Lower leg skin (tissue), 3 donors: ENCODE data around the gene KDM6B.

ENCODE experiments used
- POLR2A ChIP-seq, 2 donors: fragments of 450-650 bp; IDR thresholded peaks; one replicate each; pipeline ENCODE4 v1.6.1; 2016 to 2017; ENCODE audit warnings: antibody characterized with exemption in 2 of 2, mild to moderate bottlenecking in 1 of 2, moderate library complexity in 1 of 2
- TF ChIP-seq, protein P1 (sequence below), 3 donors: fragments of 450-650 bp; IDR thresholded peaks; one replicate each; pipeline ENCODE4 v1.5.1; 2016; ENCODE audit warnings: antibody characterized with exemption in 3 of 3, mild to moderate bottlenecking in 3 of 3, moderate library complexity in 2 of 3

- TF ChIP-seq, protein P1, sequence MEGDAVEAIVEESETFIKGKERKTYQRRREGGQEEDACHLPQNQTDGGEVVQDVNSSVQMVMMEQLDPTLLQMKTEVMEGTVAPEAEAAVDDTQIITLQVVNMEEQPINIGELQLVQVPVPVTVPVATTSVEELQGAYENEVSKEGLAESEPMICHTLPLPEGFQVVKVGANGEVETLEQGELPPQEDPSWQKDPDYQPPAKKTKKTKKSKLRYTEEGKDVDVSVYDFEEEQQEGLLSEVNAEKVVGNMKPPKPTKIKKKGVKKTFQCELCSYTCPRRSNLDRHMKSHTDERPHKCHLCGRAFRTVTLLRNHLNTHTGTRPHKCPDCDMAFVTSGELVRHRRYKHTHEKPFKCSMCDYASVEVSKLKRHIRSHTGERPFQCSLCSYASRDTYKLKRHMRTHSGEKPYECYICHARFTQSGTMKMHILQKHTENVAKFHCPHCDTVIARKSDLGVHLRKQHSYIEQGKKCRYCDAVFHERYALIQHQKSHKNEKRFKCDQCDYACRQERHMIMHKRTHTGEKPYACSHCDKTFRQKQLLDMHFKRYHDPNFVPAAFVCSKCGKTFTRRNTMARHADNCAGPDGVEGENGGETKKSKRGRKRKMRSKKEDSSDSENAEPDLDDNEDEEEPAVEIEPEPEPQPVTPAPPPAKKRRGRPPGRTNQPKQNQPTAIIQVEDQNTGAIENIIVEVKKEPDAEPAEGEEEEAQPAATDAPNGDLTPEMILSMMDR (IDR thresholded peaks at IDR 0.05) = no peak
- TF ChIP-seq POLR2A (IDR thresholded peaks at IDR 0.05) = no peak
Observed at GRCh38 chr17:7814969-7815368, 19.0 kb upstream of the KDM6B start.
